OCI-LY7 (cell line): ENCODE measurements around the gene SLC11A2. TPM values are rescaled to one million over a fixed set of nuclear protein-coding genes. Genes with fewer than 3 reads are reported as not detected.

ENCODE experiments used
- Bru-seq: library from RNA; stranded (reverse); fragments of 400-500 nt; gene quantifications from one replicate; lab custom pipeline; 2021; lab: Mats Ljungman, UMichigan
- BruChase-seq, 2 experiments: library from RNA; stranded (reverse); fragments of 400-500 nt; gene quantifications; one replicate each; lab custom pipeline; 2021; lab: Mats Ljungman, UMichigan
- BruUV-seq: library from RNA; stranded (reverse); fragments of 400-500 nt; replicated peaks from 2 replicates; lab custom pipeline; 2021; lab: Mats Ljungman, UMichigan
- CTCF ChIA-PET: fragments of 300-600 bp; sonication (Branson Sonifier 250); formaldehyde crosslinking; loops from one replicate; lab custom pipeline; 2022; ENCODE audit warnings: antibody characterized with exemption; ENCODE audit not compliant: unreplicated experiment; lab: Charles Lee
- POLR2A ChIA-PET: fragments of 300-600 bp; sonication (Branson Sonifier 250); formaldehyde crosslinking; loops from one replicate; lab custom pipeline; 2022; ENCODE audit warnings: antibody characterized with exemption; lab: Charles Lee
- DNase-seq: peaks from one replicate; pipeline ENCODE4 v3.0.0-alpha.2; 2015; ENCODE audit warnings: low spot score
- H2AFZ ChIP-seq: fragments of 200-600 bp; sonication (generic), shearing (Covaris generic); 2 replicates; pipeline ENCODE4 v1.6.1; 2014; ENCODE audit warnings: mild to moderate bottlenecking, antibody characterized with exemption, low read length, moderate library complexity
- H3K27ac ChIP-seq: fragments of 200-600 bp; sonication (generic); 2 replicates; pipeline ENCODE4 v1.5.1; 2014; ENCODE audit warnings: mixed run types, low read depth, mild to moderate bottlenecking, moderate library complexity, low read length, inconsistent platforms; ENCODE audit not compliant: poor library complexity, severe bottlenecking
- H3K36me3 ChIP-seq: fragments of 200-600 bp; sonication (generic); 2 replicates; pipeline ENCODE4 v1.6.1; 2014; ENCODE audit warnings: mild to moderate bottlenecking, antibody characterized with exemption, low read length, moderate library complexity, mixed read lengths; ENCODE audit not compliant: insufficient read depth
- H3K4me1 ChIP-seq: fragments of 200-600 bp; sonication (generic); 2 replicates; pipeline ENCODE4 v1.5.1; 2014; ENCODE audit warnings: mild to moderate bottlenecking, low read length; ENCODE audit not compliant: insufficient read depth, poor library complexity, severe bottlenecking
- H3K4me2 ChIP-seq: fragments of 200-600 bp; sonication (generic); 2 replicates; pipeline ENCODE4 v1.6.1; 2014; ENCODE audit warnings: mild to moderate bottlenecking, low read length
- H3K4me3 ChIP-seq: fragments of 200-600 bp; sonication (generic); 2 replicates; pipeline ENCODE4 v1.5.1; 2014; ENCODE audit warnings: mild to moderate bottlenecking, low read depth, low read length; ENCODE audit not compliant: poor library complexity, severe bottlenecking
- H3K79me2 ChIP-seq: fragments of 200-600 bp; sonication (generic); 2 replicates; pipeline ENCODE4 v1.6.1; 2016; ENCODE audit warnings: low read depth, mild to moderate bottlenecking, low read length, moderate library complexity, mixed read lengths; ENCODE audit not compliant: insufficient read depth
- H3K9me2 ChIP-seq: fragments of 200-600 bp; sonication (generic); 2 replicates; pipeline ENCODE4 v1.6.1; 2016; ENCODE audit warnings: mild to moderate bottlenecking, low read length, mixed read lengths; ENCODE audit not compliant: insufficient read depth
- H3K9me3 ChIP-seq: fragments of 200-600 bp; sonication (generic); 2 replicates; pipeline ENCODE4 v1.6.1; 2014; ENCODE audit warnings: mild to moderate bottlenecking, mixed run types, low read length, mixed read lengths
- H4K20me1 ChIP-seq: fragments of 200-600 bp; sonication (generic); 2 replicates; pipeline ENCODE4 v1.6.1; 2014; ENCODE audit warnings: mild to moderate bottlenecking, antibody characterized with exemption, low read length, moderate library complexity, mixed read lengths; ENCODE audit not compliant: insufficient read depth
- CTCF ChIP-seq: fragments of 200-600 bp; sonication (generic); conservative IDR thresholded peaks from 2 replicates; pipeline ENCODE4 v1.5.1; 2014; ENCODE audit warnings: mild to moderate bottlenecking, antibody characterized with exemption, low read length, moderate library complexity, mixed read lengths
- EZH2phosphoT487 ChIP-seq: fragments of 200-600 bp; sonication (generic); IDR thresholded peaks from 2 replicates; pipeline ENCODE4 v1.6.1; 2018; ENCODE audit warnings: low read depth, borderline replicate concordance, mild to moderate bottlenecking, mixed run types, antibody characterized with exemption, low read length, moderate library complexity, mixed read lengths
- intact Hi-C: fragments of 100-400 bp; cut with micrococcal nuclease; formaldehyde crosslinking; loops from one replicate; pipeline ENCODE4 v1.10.0; 2022; ENCODE audit not compliant: unreplicated experiment
- long read RNA-seq: library from polyadenylated mRNA; stranded (forward); transcript quantifications from one replicate; pipeline ENCODE4 v2.0.0, GENCODE V29; 2022
- total RNA-seq, 2 experiments: library from RNA; depleted of rRNA in 1 of 2; stranded (reverse); fragments of >200 nt in 1 of 2; shearing (Covaris generic) in 1 of 2; gene quantifications; 2 replicates each; pipeline ENCODE4 v1.2.3, GENCODE V29; 2014 to 2022

SLC11A2 gene
- total RNA-seq (2014; rRNA removed; shearing (Covaris generic)) = 28.2 and 35.0 TPM in 2 replicates
- 43.4 and 43.6 TPM in 2 replicates for total RNA-seq (2022)
- percentile 69 among the genes with signal in this experiment for Bru-seq, nascent RNA
- percentile 73 among the genes with signal in this experiment for BruChase-seq, experiment 1, labeled RNA remaining after a 6-hour chase
- percentile 74 among the genes with signal in this experiment for BruChase-seq, experiment 2, labeled RNA remaining after a 2-hour chase
- long read RNA-seq, full-length matches to known transcripts = 23 of 47 reads
- long read RNA-seq, partial matches to known transcripts = 15 of 47 reads
- long read RNA-seq, other reads (novel, unspliced or antisense) = 9 of 47 reads

- H3K9me3 ChIP-seq = no peaks in the 10 kb centered on the region
- H3K36me3 ChIP-seq = peaks cover 4% of the 10 kb centered on the region; the same call in 1 of the 2 replicates
- CTCF ChIA-PET = interaction anchor here (1.4 kb wide), 1 partner anchor 192 kb away, joined by 4 read pairs; the partner anchor contains the start of gene POU6F1
- peak within 1 kb of the TSS; percentile 33 for H3K27ac ChIP-seq
- H3K4me2 ChIP-seq = peak within 1 kb of the TSS; percentile 94
- H3K9me2 ChIP-seq = no peaks in the 10 kb centered on the region
- DNase-seq = peak; percentile 94
- BruUV-seq = no TSS peak
- 0 out of 2 replicates have a peak, but pooled peaks cover 10% of the 10 kb centered on the region for H4K20me1 ChIP-seq
- TF ChIP-seq EZH2phosphoT487 (no peak), CTCF (no peak)
- H3K79me2 ChIP-seq = peaks cover 47% of the 10 kb centered on the region
- peak within 1 kb of the TSS; percentile 90 for H3K4me3 ChIP-seq
- intact Hi-C loops = loop anchor here (2.0 to 5.0 kb wide), 3 partner anchors 101 to 261 kb away; partner anchors contain the start of genes ATF1 and DAZAP2
- peaks cover 40% of the 10 kb centered on the region for H3K4me1 ChIP-seq
- peak within 1 kb of the TSS; percentile 79 for H2AFZ ChIP-seq
- POLR2A ChIA-PET = interaction anchor here (0.6 to 1.8 kb wide), 12 partner anchors 9 to 261 kb away, joined by 3 to 8 read pairs (median 4); no protein-coding TSS in a partner anchor
Measured at GRCh38 chr12:51025836-51026638, at the start of gene SLC11A2. Gene SLC11A2 (minus strand): TSS chr12:51026384. CDS start chr12:51010728, 15,656 bp downstream.

GRCh38 chr12:51075390-51075789, 49.2 kb upstream of the SLC11A2 start:
- BruUV-seq = no TSS peak
- H3K9me3 ChIP-seq = no peaks in the 10 kb centered on the region
- TF ChIP-seq EZH2phosphoT487 (no peak), CTCF (no peak)
- no peak overlapping the region for H3K27ac ChIP-seq
- intact Hi-C loops = no loop called here
- H3K79me2 ChIP-seq = peaks cover 6% of the 10 kb centered on the region; the same call in 1 of the 2 replicates
- H3K9me2 ChIP-seq = no peaks in the 10 kb centered on the region
- H2AFZ ChIP-seq = no peak overlapping the region
- ChIA-PET POLR2A (no interaction called here), CTCF (no interaction called here)
- H4K20me1 ChIP-seq = no peaks in the 10 kb centered on the region
- H3K4me3 ChIP-seq = no peak overlapping the region
- peaks cover 31% of the 10 kb centered on the region for H3K4me1 ChIP-seq
- DNase-seq = no peak
- H3K36me3 ChIP-seq = peaks cover 39% of the 10 kb centered on the region; the same call in 1 of the 2 replicates
- H3K4me2 ChIP-seq = no peak overlapping the region
